Stimulated activated CD8-positive, alpha-beta memory T cell treated with anti-CD3 and anti-CD28 coated beads, Interleukin-7, amount 100 ng/mL, for 24 hours (primary cell): ENCODE results near the gene SPATA6L.

ENCODE experiments used
- DNase-seq: peaks from one replicate; pipeline ENCODE4 v3.0.0-alpha.2; 2020; ENCODE audit warnings: low read depth

SPATA6L gene

DNA sequence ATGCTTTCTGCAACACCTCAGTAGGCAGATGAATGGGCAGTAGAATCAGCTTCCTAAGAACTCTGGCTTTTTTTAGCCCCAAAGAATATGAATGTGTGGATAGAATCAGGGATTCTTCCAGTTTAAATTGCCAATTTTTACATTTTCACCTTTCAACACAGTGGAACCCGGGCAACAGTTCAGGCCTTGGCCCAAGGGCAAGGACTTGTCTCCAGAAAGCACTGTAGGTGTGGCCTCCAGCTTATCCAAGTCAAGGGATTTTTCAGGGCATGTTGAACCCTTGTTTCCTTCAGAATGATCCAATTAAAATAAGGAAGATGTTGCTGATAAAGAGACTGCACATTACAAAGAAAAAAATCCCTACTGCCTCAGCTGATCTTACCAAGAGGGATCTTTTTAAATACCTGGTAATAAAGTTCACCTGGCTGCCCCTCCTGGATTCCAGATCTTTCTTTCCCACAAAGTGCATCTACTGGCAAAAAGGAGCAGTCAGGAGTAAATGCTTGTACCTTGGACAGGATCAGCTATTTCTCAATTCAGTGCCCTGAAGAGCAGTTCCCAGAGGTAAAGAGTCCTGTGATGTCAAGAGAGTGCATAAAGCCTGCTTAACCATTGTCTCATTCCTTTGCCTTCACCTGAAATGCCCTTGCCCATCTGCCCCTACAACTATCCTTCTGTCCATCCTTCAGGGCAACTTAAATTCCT is 84.3 kb downstream of the SPATA6L start:
- DNase-seq: no peak

DNA sequence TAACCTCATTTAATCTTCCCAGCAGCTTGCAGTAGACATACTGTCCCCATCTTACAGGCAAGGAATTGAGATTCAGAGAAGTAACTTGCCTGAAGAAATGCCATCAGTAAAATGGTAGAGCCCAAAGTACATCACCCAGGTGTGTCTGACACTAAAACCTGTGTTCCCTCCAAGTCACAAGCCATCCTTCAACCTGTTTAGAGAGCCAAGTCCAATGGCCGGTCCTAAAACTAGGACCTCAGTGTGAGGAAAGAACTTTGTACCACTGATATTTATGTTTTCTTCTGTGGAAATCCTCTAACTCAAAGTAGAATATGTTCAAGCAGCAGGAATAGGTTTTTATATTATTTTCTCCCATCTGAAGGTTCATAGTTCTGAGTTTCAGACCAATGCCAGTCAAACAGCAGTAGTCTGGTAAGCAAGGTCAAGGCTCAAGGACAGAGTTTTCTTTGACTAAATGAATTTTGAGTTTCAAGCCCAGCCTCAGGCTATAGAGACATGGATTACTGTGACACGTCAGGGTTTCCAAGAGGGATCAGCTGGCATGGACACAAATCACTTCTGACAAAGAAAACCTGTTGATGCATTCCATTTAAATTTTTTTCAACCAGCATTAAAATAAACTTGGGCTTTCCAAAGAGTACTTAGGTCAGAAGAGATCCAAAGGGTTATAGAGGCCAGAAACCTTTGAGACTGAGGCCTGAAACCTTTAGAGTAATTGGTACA is 85.1 kb downstream of the SPATA6L start:
- DNase-seq: no peak

GRCh38 chr9:4579001-4579400 is 87.3 kb downstream of the SPATA6L start:
- DNase-seq: no peak

DNA sequence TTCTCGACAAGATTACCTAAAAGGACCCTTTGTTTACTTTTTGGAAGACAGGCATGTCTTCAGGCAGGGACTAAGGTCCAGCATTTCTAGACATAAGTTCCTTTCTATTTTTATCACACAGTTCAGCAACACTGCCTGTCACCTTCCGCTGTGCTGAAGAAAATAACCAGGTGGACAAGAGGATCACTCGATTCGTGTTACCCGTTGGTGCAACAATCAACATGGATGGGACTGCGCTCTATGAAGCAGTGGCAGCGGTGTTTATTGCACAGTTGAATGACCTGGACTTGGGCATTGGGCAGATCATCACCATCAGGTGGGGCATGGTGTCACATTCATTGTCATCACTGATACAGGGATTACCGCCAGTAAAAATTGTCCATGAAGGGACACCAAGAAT is 89.8 kb downstream of the SPATA6L start:
- no peak for DNase-seq

DNA sequence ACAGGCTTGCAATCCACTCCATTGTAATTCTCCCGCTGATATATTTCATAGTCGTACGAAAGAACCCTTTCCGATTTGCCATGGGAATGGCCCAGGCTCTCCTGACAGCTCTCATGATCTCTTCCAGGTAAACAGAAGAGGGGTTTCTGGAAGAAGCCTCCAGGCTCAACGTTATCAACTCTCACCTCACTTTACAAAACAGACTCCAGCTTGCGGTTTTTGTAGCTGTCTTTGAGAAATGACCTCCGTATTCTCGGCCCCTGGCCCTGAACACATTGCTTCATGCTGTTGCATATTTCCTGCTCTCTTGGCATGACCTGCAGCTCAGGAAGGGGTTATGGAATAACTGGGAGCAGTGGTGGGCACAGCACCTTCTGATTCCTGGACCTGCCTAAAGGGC is 90.3 kb downstream of the SPATA6L start:
- DNase-seq: no peak

GRCh38 chr9:4574657-4575243 is 91.5 kb downstream of the SPATA6L start:
- no peak for DNase-seq

- no peak for DNase-seq
Measured at GRCh38 chr9:4573634-4574389, 92.5 kb downstream of the SPATA6L start.

- DNase-seq: no peak
Measured at GRCh38 chr9:4573176-4573575, 93.1 kb downstream of the SPATA6L start.

DNA sequence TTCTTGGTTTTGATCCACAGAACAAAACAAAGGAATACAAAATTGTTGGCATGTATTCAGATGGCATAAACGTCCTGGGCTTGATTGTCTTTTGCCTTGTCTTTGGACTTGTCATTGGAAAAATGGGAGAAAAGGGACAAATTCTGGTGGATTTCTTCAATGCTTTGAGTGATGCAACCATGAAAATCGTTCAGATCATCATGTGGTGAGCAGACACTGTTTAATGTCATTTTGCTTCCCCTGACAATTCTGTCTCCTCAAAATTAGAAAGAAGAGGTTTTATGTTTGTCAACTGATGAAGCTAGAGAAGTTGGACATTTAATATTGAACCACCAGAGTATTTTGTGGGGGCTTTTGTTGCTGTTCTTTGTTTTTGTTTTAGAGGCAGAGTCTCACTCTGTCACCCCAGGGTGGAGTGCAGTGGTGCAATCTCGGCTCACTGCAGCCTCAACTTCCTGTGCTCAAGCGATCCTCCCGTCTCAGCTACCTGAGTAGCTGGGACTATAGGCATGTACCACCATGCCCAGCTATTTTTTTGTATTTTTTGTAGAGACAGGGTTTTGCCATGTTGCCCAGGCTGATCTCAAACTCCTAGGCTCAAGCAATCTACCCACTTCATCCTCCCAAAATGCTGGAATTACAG is 94.0 kb downstream of the SPATA6L start:
- no peak for DNase-seq

GRCh38 chr9:4569101-4569500 is 97.2 kb downstream of the SPATA6L start:
- DNase-seq: no peak

- DNase-seq: no peak
Measured at GRCh38 chr9:4567601-4568000, 98.7 kb downstream of the SPATA6L start.

- DNase-seq: no peak
Measured at GRCh38 chr9:4566806-4567205, 99.5 kb downstream of the SPATA6L start.

DNA sequence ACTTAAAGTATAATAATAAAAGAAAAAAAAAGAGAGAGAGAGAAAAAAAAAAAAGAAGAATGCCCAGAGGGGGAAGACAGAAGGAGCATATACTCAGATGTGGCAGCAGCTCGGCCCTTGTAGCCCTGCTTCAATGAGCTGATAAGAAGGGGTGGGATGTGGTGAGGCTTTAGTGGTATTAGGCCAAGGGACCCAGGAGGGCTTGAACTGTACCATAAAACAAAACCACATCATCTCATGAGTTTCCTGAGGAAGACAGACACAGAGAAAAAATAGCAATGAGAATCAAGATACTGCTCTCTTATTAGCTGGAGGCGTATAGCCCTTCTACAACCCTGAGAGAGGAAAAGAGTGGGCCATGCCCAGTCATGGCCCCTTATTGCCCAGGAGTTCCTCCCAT is 103.2 kb downstream of the SPATA6L start:
- no peak for DNase-seq

GRCh38 chr9:4559261-4560182 is 106.8 kb downstream of the SPATA6L start:
- no peak for DNase-seq

- no peak for DNase-seq
Measured at GRCh38 chr9:4558371-4558998, 107.8 kb downstream of the SPATA6L start.

- DNase-seq: no peak
Measured at GRCh38 chr9:4555236-4555635, 111.0 kb downstream of the SPATA6L start.

GRCh38 chr9:4553951-4554381 is 112.3 kb downstream of the SPATA6L start:
- DNase-seq: no peak

DNA sequence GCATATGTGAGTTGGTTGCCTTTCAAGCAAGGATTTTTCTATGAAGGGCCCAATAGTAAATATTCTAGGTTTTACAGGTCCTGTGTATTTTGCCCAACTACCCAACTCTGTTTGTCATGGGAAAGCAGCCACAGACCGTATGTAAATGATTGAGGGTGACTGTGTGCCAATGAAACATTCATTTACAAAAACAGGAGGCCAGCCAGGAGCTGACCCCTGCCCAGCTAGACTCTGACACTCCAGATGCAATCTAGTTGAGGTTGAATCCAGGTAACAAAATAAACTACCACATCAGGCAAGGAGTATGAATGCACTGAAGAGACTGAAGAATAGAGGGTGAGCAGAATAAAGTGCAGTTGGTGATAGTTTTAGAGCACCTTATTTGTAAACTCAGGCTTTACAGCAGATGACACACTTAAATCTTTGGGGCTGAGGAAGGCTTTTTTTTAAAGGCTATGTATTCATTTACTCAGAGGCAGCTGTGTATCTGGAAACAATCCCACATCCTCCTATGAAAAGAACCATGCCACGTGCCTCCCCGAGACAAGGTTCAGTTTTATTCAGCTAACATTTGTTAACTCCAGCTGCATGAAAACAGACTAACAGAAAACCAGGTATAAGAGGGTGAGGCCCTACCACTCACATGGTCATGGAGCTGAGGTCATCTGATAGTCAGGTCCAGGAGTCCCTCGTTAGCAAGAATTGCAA is 115.3 kb downstream of the SPATA6L start:
- no peak for DNase-seq

- DNase-seq: no peak
Measured at GRCh38 chr9:4549751-4550295, 116.5 kb downstream of the SPATA6L start.
